H1 (cell line): ENCODE results near the gene DHRS3. TPM values are rescaled to one million over a fixed set of nuclear protein-coding genes. Genes with fewer than 3 reads are reported as not detected.

Experiments
- CBX8 ChIP-seq: fragments of 300-800, 300-1000 bp; sonication (generic); IDR thresholded peaks from 2 replicates; pipeline ENCODE4 v1.7.1; 2016; ENCODE audit warnings: low read depth, low read length, borderline replicate concordance
- CEBPB ChIP-seq: IDR thresholded peaks from 2 replicates; pipeline ENCODE4 v1.6.1; 2012; ENCODE audit warnings: low read depth, low read length
- KDM4A ChIP-seq: IDR thresholded peaks from one replicate; pipeline ENCODE4 v1.7.1; 2012; ENCODE audit warnings: low read depth, mild to moderate bottlenecking, moderate library complexity, low read length, inconsistent platforms; ENCODE audit not compliant: severe bottlenecking
- SUZ12 ChIP-seq: fragments of 200-600 bp; sonication (generic); IDR thresholded peaks from 2 replicates; pipeline ENCODE4 v1.6.1; 2012; ENCODE audit warnings: mild to moderate bottlenecking, inconsistent platforms, low read length, moderate library complexity, mixed read lengths
- YY1 ChIP-seq: IDR thresholded peaks from 2 replicates; pipeline ENCODE4 v1.6.1; 2011; ENCODE audit warnings: low read depth, mild to moderate bottlenecking, low read length
- polyA plus RNA-seq, 7 experiments: library from polyadenylated mRNA; depleted of rRNA in 3 of 7; stranded (reverse) in 5 of 7; unstranded in 2 of 7; fragments of >200 nt in 5 of 7; fragments of 200-250 nt in 2 of 7; gene quantifications; 1 replicate in 5 of 7; 2 replicates in 1 of 7; 4 replicates in 1 of 7; pipeline versions ENCODE4 v1.2.1 to v1.2.3, GENCODE V29; 2011 to 2013; ENCODE audit warnings: missing spikeins in 2 of 7, mixed read lengths in 2 of 7
- total RNA-seq: library from RNA; stranded (reverse); fragmentation: NEBNext Ultra II Directional; extraction: Animal tissue kit (Norgen Biotek cat#: 25700); gene quantifications from 2 replicates; pipeline ENCODE4 v1.2.1, GENCODE V29; 2021
- TF ChIP-seq, protein P1 (sequence below): fragments of 300-600 bp; sonication (generic); IDR thresholded peaks from 2 replicates; pipeline ENCODE4 v1.7.1; 2012; ENCODE audit warnings: low read length, moderate library complexity, mild to moderate bottlenecking, inconsistent platforms; ENCODE audit not compliant: insufficient replicate concordance

The DHRS3 gene
- total and polyA plus RNA-seq, 2 of the 8 experiments (the other 6 are each of a cell fraction or from before 2014, with no cell fraction given) = 32.5 to 36.4 TPM

DNA sequence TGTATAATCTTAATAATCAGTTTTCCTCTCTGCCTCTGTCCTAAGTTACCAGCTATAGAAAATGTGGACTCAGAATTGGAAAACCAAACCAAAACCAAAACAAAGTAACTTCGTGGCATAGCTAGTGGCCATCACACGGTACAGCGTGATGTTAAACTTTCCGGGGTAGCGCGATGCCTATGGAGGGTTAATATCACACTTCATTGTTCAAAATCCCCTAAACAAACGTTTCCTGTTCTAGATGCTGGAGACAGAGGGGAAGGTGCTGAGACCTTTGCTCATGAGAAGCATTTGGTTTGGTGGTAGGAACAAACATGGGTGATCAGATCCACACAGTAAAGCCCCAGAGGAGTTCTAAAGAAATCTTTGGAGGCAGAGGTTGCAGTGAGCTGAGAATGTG lies 30.7 kb upstream of the DHRS3 start (continued):
- TF ChIP-seq, protein P1, sequence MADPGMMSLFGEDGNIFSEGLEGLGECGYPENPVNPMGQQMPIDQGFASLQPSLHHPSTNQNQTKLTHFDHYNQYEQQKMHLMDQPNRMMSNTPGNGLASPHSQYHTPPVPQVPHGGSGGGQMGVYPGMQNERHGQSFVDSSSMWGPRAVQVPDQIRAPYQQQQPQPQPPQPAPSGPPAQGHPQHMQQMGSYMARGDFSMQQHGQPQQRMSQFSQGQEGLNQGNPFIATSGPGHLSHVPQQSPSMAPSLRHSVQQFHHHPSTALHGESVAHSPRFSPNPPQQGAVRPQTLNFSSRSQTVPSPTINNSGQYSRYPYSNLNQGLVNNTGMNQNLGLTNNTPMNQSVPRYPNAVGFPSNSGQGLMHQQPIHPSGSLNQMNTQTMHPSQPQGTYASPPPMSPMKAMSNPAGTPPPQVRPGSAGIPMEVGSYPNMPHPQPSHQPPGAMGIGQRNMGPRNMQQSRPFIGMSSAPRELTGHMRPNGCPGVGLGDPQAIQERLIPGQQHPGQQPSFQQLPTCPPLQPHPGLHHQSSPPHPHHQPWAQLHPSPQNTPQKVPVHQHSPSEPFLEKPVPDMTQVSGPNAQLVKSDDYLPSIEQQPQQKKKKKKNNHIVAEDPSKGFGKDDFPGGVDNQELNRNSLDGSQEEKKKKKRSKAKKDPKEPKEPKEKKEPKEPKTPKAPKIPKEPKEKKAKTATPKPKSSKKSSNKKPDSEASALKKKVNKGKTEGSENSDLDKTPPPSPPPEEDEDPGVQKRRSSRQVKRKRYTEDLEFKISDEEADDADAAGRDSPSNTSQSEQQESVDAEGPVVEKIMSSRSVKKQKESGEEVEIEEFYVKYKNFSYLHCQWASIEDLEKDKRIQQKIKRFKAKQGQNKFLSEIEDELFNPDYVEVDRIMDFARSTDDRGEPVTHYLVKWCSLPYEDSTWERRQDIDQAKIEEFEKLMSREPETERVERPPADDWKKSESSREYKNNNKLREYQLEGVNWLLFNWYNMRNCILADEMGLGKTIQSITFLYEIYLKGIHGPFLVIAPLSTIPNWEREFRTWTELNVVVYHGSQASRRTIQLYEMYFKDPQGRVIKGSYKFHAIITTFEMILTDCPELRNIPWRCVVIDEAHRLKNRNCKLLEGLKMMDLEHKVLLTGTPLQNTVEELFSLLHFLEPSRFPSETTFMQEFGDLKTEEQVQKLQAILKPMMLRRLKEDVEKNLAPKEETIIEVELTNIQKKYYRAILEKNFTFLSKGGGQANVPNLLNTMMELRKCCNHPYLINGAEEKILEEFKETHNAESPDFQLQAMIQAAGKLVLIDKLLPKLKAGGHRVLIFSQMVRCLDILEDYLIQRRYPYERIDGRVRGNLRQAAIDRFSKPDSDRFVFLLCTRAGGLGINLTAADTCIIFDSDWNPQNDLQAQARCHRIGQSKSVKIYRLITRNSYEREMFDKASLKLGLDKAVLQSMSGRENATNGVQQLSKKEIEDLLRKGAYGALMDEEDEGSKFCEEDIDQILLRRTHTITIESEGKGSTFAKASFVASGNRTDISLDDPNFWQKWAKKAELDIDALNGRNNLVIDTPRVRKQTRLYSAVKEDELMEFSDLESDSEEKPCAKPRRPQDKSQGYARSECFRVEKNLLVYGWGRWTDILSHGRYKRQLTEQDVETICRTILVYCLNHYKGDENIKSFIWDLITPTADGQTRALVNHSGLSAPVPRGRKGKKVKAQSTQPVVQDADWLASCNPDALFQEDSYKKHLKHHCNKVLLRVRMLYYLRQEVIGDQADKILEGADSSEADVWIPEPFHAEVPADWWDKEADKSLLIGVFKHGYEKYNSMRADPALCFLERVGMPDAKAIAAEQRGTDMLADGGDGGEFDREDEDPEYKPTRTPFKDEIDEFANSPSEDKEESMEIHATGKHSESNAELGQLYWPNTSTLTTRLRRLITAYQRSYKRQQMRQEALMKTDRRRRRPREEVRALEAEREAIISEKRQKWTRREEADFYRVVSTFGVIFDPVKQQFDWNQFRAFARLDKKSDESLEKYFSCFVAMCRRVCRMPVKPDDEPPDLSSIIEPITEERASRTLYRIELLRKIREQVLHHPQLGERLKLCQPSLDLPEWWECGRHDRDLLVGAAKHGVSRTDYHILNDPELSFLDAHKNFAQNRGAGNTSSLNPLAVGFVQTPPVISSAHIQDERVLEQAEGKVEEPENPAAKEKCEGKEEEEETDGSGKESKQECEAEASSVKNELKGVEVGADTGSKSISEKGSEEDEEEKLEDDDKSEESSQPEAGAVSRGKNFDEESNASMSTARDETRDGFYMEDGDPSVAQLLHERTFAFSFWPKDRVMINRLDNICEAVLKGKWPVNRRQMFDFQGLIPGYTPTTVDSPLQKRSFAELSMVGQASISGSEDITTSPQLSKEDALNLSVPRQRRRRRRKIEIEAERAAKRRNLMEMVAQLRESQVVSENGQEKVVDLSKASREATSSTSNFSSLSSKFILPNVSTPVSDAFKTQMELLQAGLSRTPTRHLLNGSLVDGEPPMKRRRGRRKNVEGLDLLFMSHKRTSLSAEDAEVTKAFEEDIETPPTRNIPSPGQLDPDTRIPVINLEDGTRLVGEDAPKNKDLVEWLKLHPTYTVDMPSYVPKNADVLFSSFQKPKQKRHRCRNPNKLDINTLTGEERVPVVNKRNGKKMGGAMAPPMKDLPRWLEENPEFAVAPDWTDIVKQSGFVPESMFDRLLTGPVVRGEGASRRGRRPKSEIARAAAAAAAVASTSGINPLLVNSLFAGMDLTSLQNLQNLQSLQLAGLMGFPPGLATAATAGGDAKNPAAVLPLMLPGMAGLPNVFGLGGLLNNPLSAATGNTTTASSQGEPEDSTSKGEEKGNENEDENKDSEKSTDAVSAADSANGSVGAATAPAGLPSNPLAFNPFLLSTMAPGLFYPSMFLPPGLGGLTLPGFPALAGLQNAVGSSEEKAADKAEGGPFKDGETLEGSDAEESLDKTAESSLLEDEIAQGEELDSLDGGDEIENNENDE = no peak
- TF ChIP-seq CBX8 (no peak), KDM4A (no peak), CEBPB (no peak), YY1 (no peak), SUZ12 (no peak)
- TF ChIP-seq, all 59 proteins: peak for 0
